Neural cell (in vitro differentiated cells): Measurements from ENCODE around the gene TPSAB1.

ENCODE experiments used
- CTCF ChIP-seq: fragments of 450-650 bp; IDR thresholded peaks from 2 replicates; pipeline ENCODE4 v1.5.1; 2014; ENCODE audit warnings: antibody characterized with exemption, mild to moderate bottlenecking, moderate library complexity; ENCODE audit not compliant: poor library complexity, severe bottlenecking
- EP300 ChIP-seq: fragments of 450-650 bp; conservative IDR thresholded peaks from 2 replicates; pipeline ENCODE4 v1.6.1; 2014; ENCODE audit warnings: antibody characterized with exemption, mild to moderate bottlenecking, moderate library complexity; ENCODE audit not compliant: poor library complexity, severe bottlenecking
- MXI1 ChIP-seq: fragments of 450-650 bp; conservative IDR thresholded peaks from 2 replicates; pipeline ENCODE4 v1.6.1; 2014; ENCODE audit warnings: antibody characterized with exemption, mild to moderate bottlenecking; ENCODE audit not compliant: poor library complexity, severe bottlenecking
- POLR2AphosphoS5 ChIP-seq: IDR thresholded peaks from 2 replicates; pipeline ENCODE4 v1.6.1; 2012
- RAD21 ChIP-seq: fragments of 450-650 bp; conservative IDR thresholded peaks from 2 replicates; pipeline ENCODE4 v1.6.1; 2014; ENCODE audit warnings: antibody characterized with exemption, mild to moderate bottlenecking, moderate library complexity
- SMC3 ChIP-seq: fragments of 450-650 bp; conservative IDR thresholded peaks from 2 replicates; pipeline ENCODE4 v1.6.1; 2014; ENCODE audit warnings: antibody characterized with exemption, mild to moderate bottlenecking, moderate library complexity; ENCODE audit not compliant: poor library complexity
- TAF1 ChIP-seq: IDR thresholded peaks from 2 replicates; pipeline ENCODE4 v1.6.1; 2012; ENCODE audit warnings: low read depth

- TF ChIP-seq CTCF = no peak
- TF ChIP-seq EP300 = no peak
- no peak for TF ChIP-seq TAF1
- no peak for TF ChIP-seq SMC3
- no peak for TF ChIP-seq POLR2AphosphoS5
- TF ChIP-seq RAD21 = no peak
- no peak for TF ChIP-seq MXI1
Observed at GRCh38 chr16:1256874-1257322, 16.4 kb downstream of the TPSAB1 start.
